ENCODE results near the gene ATG7. TPM values are rescaled to one million over a fixed set of nuclear protein-coding genes. Genes with fewer than 3 reads are reported as not detected.

The ATG7 gene
- total RNA-seq, 1 experiment from 2014 or later, result 29.3 TPM

GRCh38 chr3:11364181-11364580 is 92.0 kb downstream of the ATG7 start:
- DNase-seq (ENCODE audit: low read depth, low spot score), result no peak
- H3K27ac ChIP-seq (ENCODE audit: low read depth, low read length), result no peak overlapping the region
- H3K9me3 ChIP-seq (ENCODE audit: control insufficient read depth in 1 of 2, insufficient read depth in 1 of 2, low read depth in 1 of 2, low read length in 2 of 2), result no peaks in the 10 kb centered on the region
- no peak overlapping the region for H3K4me3 ChIP-seq (replicated peaks in 1 of 2; ENCODE audit: low read depth in 1 of 2, low read length in 2 of 2)
- POLR2A ChIA-PET, result no interaction called here
- no peak overlapping the region for H2AFZ ChIP-seq (ENCODE audit: low read depth, low read length, poor library complexity, severe bottlenecking)
- no peak for ATAC-seq
- no peak overlapping the region for H3K4me2 ChIP-seq (ENCODE audit: low read length)
- intact Hi-C loops (cut with micrococcal nuclease), result no loop called here
- no peaks in the 10 kb centered on the region for H3K9me2 ChIP-seq (ENCODE audit: insufficient read depth)
- no peak overlapping the region for H3K9ac ChIP-seq (ENCODE audit: low read length)
- H3K36me3 ChIP-seq (ENCODE audit: control insufficient read depth in 1 of 2, insufficient read depth in 2 of 2, low read length in 2 of 2), result peaks cover 12 to 17% of the 10 kb centered on the region in 2 experiments; a peak in 2 of 4 replicates
- CTCF ChIA-PET, result interaction anchor here (1.4 kb wide), 1 partner anchor 29 kb away, joined by 4 read pairs; no protein-coding TSS in a partner anchor
- no peaks in the 10 kb centered on the region for H3K27me3 ChIP-seq (ENCODE audit: insufficient read depth, low read length)
- BruUV-seq (replicated peaks), result no TSS peak
- no peaks in the 10 kb centered on the region for H3K79me2 ChIP-seq (ENCODE audit: insufficient read depth, low read length)
- no peaks in the 10 kb centered on the region for H3K4me1 ChIP-seq (ENCODE audit: control insufficient read depth in 1 of 2, insufficient read depth in 2 of 2, low read length in 2 of 2)
- TF ChIP-seq EGR1 (IDR thresholded peaks at IDR 0.05; ENCODE audit: low read depth), result no peak
- TF ChIP-seq RAD21 (IDR thresholded peaks at IDR 0.05; ENCODE audit: low read depth), result no peak
- TF ChIP-seq ZFX (IDR thresholded peaks at IDR 0.05), result no peak
- TF ChIP-seq REST (IDR thresholded peaks at IDR 0.05; ENCODE audit: low read depth), result no peak
- TF ChIP-seq CEBPB (IDR thresholded peaks at IDR 0.05; ENCODE audit: low read depth), result no peak
- TF ChIP-seq ELF1 (IDR thresholded peaks at IDR 0.05; ENCODE audit: borderline replicate concordance, low read depth), result no peak
- TF ChIP-seq ZBTB33 (IDR thresholded peaks at IDR 0.05; ENCODE audit: extremely low read depth, insufficient replicate concordance, low read length), result no peak
- no peak for TF ChIP-seq TCF7L2 (IDR thresholded peaks at IDR 0.05; ENCODE audit: borderline replicate concordance, extremely low read depth, insufficient read depth, insufficient read length)
- TF ChIP-seq JUND (IDR thresholded peaks at IDR 0.05), result no peak
- no peak for TF ChIP-seq EZH2 (IDR thresholded peaks at IDR 0.05)
- TF ChIP-seq ZNF274 (IDR thresholded peaks at IDR 0.05; ENCODE audit: low read depth, low read length), result no peak
- no peak for TF ChIP-seq POLR2A (IDR thresholded peaks at IDR 0.05; ENCODE audit: borderline replicate concordance, extremely low read depth, insufficient read depth, insufficient read length)
- no peak for TF ChIP-seq MAX (IDR thresholded peaks at IDR 0.05)
- TF ChIP-seq SP1 (IDR thresholded peaks at IDR 0.05; ENCODE audit: low read depth), result no peak
- no peak for TF ChIP-seq EZH2phosphoT487 (IDR thresholded peaks at IDR 0.05; ENCODE audit: borderline replicate concordance)
- no peak for TF ChIP-seq ATF3 (IDR thresholded peaks at IDR 0.05)
- TF ChIP-seq CBX3 (IDR thresholded peaks at IDR 0.05; ENCODE audit: low read depth), result no peak
- no peaks in the 10 kb centered on the region for H4K20me1 ChIP-seq (ENCODE audit: insufficient read depth)
- RAD21 ChIA-PET (ENCODE audit: low non-redundant PET in 1 of 2, low total read pairs in 2 of 2, uncharacterized antibody in 2 of 2, unreplicated experiment in 2 of 2), result no interaction called here

All from HCT116 (cell line).